OCI-LY7 (cell line): ENCODE measurements around the gene FLCN. TPM values are rescaled to one million over a fixed set of nuclear protein-coding genes. Genes with fewer than 3 reads are reported as not detected.
A peak's percentile ranks its signal among the peaks of the same experiment; 100 is the strongest.

Source experiments
- BruUV-seq: library from RNA; stranded (reverse); fragments of 400-500 nt; replicated peaks from 2 replicates; lab custom pipeline; 2021; lab: Mats Ljungman, UMichigan
- CTCF ChIA-PET: fragments of 300-600 bp; sonication (Branson Sonifier 250); formaldehyde crosslinking; loops from one replicate; lab custom pipeline; 2022; ENCODE audit warnings: antibody characterized with exemption; ENCODE audit not compliant: unreplicated experiment; lab: Charles Lee
- POLR2A ChIA-PET: fragments of 300-600 bp; sonication (Branson Sonifier 250); formaldehyde crosslinking; loops from one replicate; lab custom pipeline; 2022; ENCODE audit warnings: antibody characterized with exemption; lab: Charles Lee
- DNase-seq: peaks from one replicate; pipeline ENCODE4 v3.0.0-alpha.2; 2015; ENCODE audit warnings: low spot score
- H2AFZ ChIP-seq: fragments of 200-600 bp; sonication (generic), shearing (Covaris generic); 2 replicates; pipeline ENCODE4 v1.6.1; 2014; ENCODE audit warnings: mild to moderate bottlenecking, antibody characterized with exemption, low read length, moderate library complexity
- H3K27ac ChIP-seq: fragments of 200-600 bp; sonication (generic); 2 replicates; pipeline ENCODE4 v1.5.1; 2014; ENCODE audit warnings: mixed run types, low read depth, mild to moderate bottlenecking, moderate library complexity, low read length, inconsistent platforms; ENCODE audit not compliant: poor library complexity, severe bottlenecking
- H3K36me3 ChIP-seq: fragments of 200-600 bp; sonication (generic); 2 replicates; pipeline ENCODE4 v1.6.1; 2014; ENCODE audit warnings: mild to moderate bottlenecking, antibody characterized with exemption, low read length, moderate library complexity, mixed read lengths; ENCODE audit not compliant: insufficient read depth
- H3K4me1 ChIP-seq: fragments of 200-600 bp; sonication (generic); 2 replicates; pipeline ENCODE4 v1.5.1; 2014; ENCODE audit warnings: mild to moderate bottlenecking, low read length; ENCODE audit not compliant: insufficient read depth, poor library complexity, severe bottlenecking
- H3K4me2 ChIP-seq: fragments of 200-600 bp; sonication (generic); 2 replicates; pipeline ENCODE4 v1.6.1; 2014; ENCODE audit warnings: mild to moderate bottlenecking, low read length
- H3K4me3 ChIP-seq: fragments of 200-600 bp; sonication (generic); 2 replicates; pipeline ENCODE4 v1.5.1; 2014; ENCODE audit warnings: mild to moderate bottlenecking, low read depth, low read length; ENCODE audit not compliant: poor library complexity, severe bottlenecking
- H3K79me2 ChIP-seq: fragments of 200-600 bp; sonication (generic); 2 replicates; pipeline ENCODE4 v1.6.1; 2016; ENCODE audit warnings: low read depth, mild to moderate bottlenecking, low read length, moderate library complexity, mixed read lengths; ENCODE audit not compliant: insufficient read depth
- H3K9me2 ChIP-seq: fragments of 200-600 bp; sonication (generic); 2 replicates; pipeline ENCODE4 v1.6.1; 2016; ENCODE audit warnings: mild to moderate bottlenecking, low read length, mixed read lengths; ENCODE audit not compliant: insufficient read depth
- H3K9me3 ChIP-seq: fragments of 200-600 bp; sonication (generic); 2 replicates; pipeline ENCODE4 v1.6.1; 2014; ENCODE audit warnings: mild to moderate bottlenecking, mixed run types, low read length, mixed read lengths
- H4K20me1 ChIP-seq: fragments of 200-600 bp; sonication (generic); 2 replicates; pipeline ENCODE4 v1.6.1; 2014; ENCODE audit warnings: mild to moderate bottlenecking, antibody characterized with exemption, low read length, moderate library complexity, mixed read lengths; ENCODE audit not compliant: insufficient read depth
- CTCF ChIP-seq: fragments of 200-600 bp; sonication (generic); conservative IDR thresholded peaks from 2 replicates; pipeline ENCODE4 v1.5.1; 2014; ENCODE audit warnings: mild to moderate bottlenecking, antibody characterized with exemption, low read length, moderate library complexity, mixed read lengths
- EZH2phosphoT487 ChIP-seq: fragments of 200-600 bp; sonication (generic); IDR thresholded peaks from 2 replicates; pipeline ENCODE4 v1.6.1; 2018; ENCODE audit warnings: low read depth, borderline replicate concordance, mild to moderate bottlenecking, mixed run types, antibody characterized with exemption, low read length, moderate library complexity, mixed read lengths
- intact Hi-C: fragments of 100-400 bp; cut with micrococcal nuclease; formaldehyde crosslinking; loops from one replicate; pipeline ENCODE4 v1.10.0; 2022; ENCODE audit not compliant: unreplicated experiment
- total RNA-seq, 2 experiments: library from RNA; depleted of rRNA in 1 of 2; stranded (reverse); fragments of >200 nt in 1 of 2; shearing (Covaris generic) in 1 of 2; gene quantifications; 2 replicates each; pipeline ENCODE4 v1.2.3, GENCODE V29; 2014 to 2022

FLCN gene
- total RNA-seq, 2 experiments from 2014 or later = 20.5 to 20.9 TPM

GRCh38 chr17:17206913-17207335, 30.0 kb downstream of the FLCN start:
- no TSS peak for BruUV-seq
- H3K9me3 ChIP-seq = no peaks in the 10 kb centered on the region
- H3K9me2 ChIP-seq = no peaks in the 10 kb centered on the region
- no peaks in the 10 kb centered on the region for H4K20me1 ChIP-seq
- no peak overlapping the region for H2AFZ ChIP-seq
- intact Hi-C loops = no loop called here
- H3K4me3 ChIP-seq = no peak overlapping the region
- TF ChIP-seq CTCF (no peak), EZH2phosphoT487 (no peak)
- ChIA-PET POLR2A (interaction anchor here (0.6 kb wide), 1 partner anchor 29 kb away, joined by 3 read pairs; no protein-coding TSS in a partner anchor), CTCF (no interaction called here)
- H3K36me3 ChIP-seq = no peaks in the 10 kb centered on the region
- no peak overlapping the region for H3K4me2 ChIP-seq
- no peaks in the 10 kb centered on the region for H3K4me1 ChIP-seq
- H3K79me2 ChIP-seq = no peaks in the 10 kb centered on the region
- no peak for DNase-seq
- H3K27ac ChIP-seq = no peak overlapping the region

- H3K79me2 ChIP-seq = no peaks in the 10 kb centered on the region
- POLR2A ChIA-PET = interaction anchor here (0.6 kb wide), 1 partner anchor 29 kb away, joined by 3 read pairs; no protein-coding TSS in a partner anchor
- H3K9me2 ChIP-seq = no peaks in the 10 kb centered on the region
- no peak within 1 kb of the TSS for H3K27ac ChIP-seq
- no TSS peak for BruUV-seq
- no peaks in the 10 kb centered on the region for H3K4me1 ChIP-seq
- H3K4me2 ChIP-seq = peak within 1 kb of the TSS; percentile 48; the same call in 1 of the 2 replicates
- CTCF ChIA-PET = no interaction called here
- no peaks in the 10 kb centered on the region for H3K36me3 ChIP-seq
- no peak within 1 kb of the TSS for H2AFZ ChIP-seq
- no peaks in the 10 kb centered on the region for H3K9me3 ChIP-seq
- H4K20me1 ChIP-seq = no peaks in the 10 kb centered on the region
- H3K4me3 ChIP-seq = no peak within 1 kb of the TSS
- TF ChIP-seq EZH2phosphoT487 (no peak), CTCF (no peak)
- intact Hi-C loops = no loop called here
- no peak for DNase-seq
Observed at GRCh38 chr17:17206124-17206912, 30.6 kb downstream of the FLCN start, which contains the start of gene PLD6. Gene PLD6, minus strand, starts transcription at chr17:17206333. Its CDS starts 47 bp downstream, at chr17:17206286.
